ENCODE measurements around the gene HIVEP3. TPM values are rescaled to one million over a fixed set of nuclear protein-coding genes. Genes with fewer than 3 reads are reported as not detected.
"Not testable (repeated sequence)": the region's sequence is repeated elsewhere in the genome, so short reads cannot be mapped to it uniquely, and the experiment has no call there.

HIVEP3 gene
- total RNA-seq, 1 experiment from 2014 or later = 1.1 TPM

- DNase-seq (ENCODE audit: low spot score) = not testable (repeated sequence)
Observed at GRCh38 chr1:41921271-41921670, 2.5 kb upstream of the HIVEP3 start.

- DNase-seq (ENCODE audit: low spot score) = no peak
Observed at GRCh38 chr1:41920658-41921057, 1.9 kb upstream of the HIVEP3 start.

- no peak for DNase-seq (ENCODE audit: low spot score)
Observed at GRCh38 chr1:41919764-41920397, 1.2 kb upstream of the HIVEP3 start.

GRCh38 chr1:41919131-41919530, 409 bp upstream of the HIVEP3 start:
- no peak for DNase-seq (ENCODE audit: low spot score)

GRCh38 chr1:41917835-41918449, 780 bp downstream of the HIVEP3 start:
- DNase-seq (ENCODE audit: low spot score) = no peak

GRCh38 chr1:41917076-41917475, 1.6 kb downstream of the HIVEP3 start:
- DNase-seq (ENCODE audit: low spot score) = no peak

GRCh38 chr1:41915786-41916571, 2.7 kb downstream of the HIVEP3 start:
- DNase-seq (ENCODE audit: low spot score) = peak; percentile 63

GRCh38 chr1:41914516-41914915, 4.2 kb downstream of the HIVEP3 start:
- no peak for DNase-seq (ENCODE audit: low spot score)

- DNase-seq (ENCODE audit: low spot score) = no peak
Observed at GRCh38 chr1:41913014-41913413, 5.7 kb downstream of the HIVEP3 start.

GRCh38 chr1:41908288-41908895, 10.3 kb downstream of the HIVEP3 start:
- DNase-seq (ENCODE audit: low spot score) = no peak

GRCh38 chr1:41907446-41907845, 11.3 kb downstream of the HIVEP3 start:
- no peak for DNase-seq (ENCODE audit: low spot score)

- DNase-seq (ENCODE audit: low spot score) = no peak
Observed at GRCh38 chr1:41906943-41907342, 11.8 kb downstream of the HIVEP3 start.

- no peak for DNase-seq (ENCODE audit: low spot score)
Observed at GRCh38 chr1:41905093-41905675, 13.5 kb downstream of the HIVEP3 start.

GRCh38 chr1:41902664-41903063, 16.1 kb downstream of the HIVEP3 start:
- no peak for DNase-seq (ENCODE audit: low spot score)

GRCh38 chr1:41902159-41902577, 16.6 kb downstream of the HIVEP3 start:
- no peak for DNase-seq (ENCODE audit: low spot score)

- no peak for DNase-seq (ENCODE audit: low spot score)
Observed at GRCh38 chr1:41901551-41901950, 17.2 kb downstream of the HIVEP3 start.

- DNase-seq (ENCODE audit: low spot score) = peak; percentile 35
Observed at GRCh38 chr1:41900603-41901444, 17.9 kb downstream of the HIVEP3 start.

- no peak for DNase-seq (ENCODE audit: low spot score)
Observed at GRCh38 chr1:41898191-41898713, 20.5 kb downstream of the HIVEP3 start.

GRCh38 chr1:41895552-41895951, 23.2 kb downstream of the HIVEP3 start:
- no peak for DNase-seq (ENCODE audit: low spot score)

GRCh38 chr1:41894808-41895483, 23.8 kb downstream of the HIVEP3 start:
- DNase-seq (ENCODE audit: low spot score) = no peak

Measured in HT-29 (cell line).